ENCODE measurements around the gene FLYWCH2.

GRCh38 chr16:2865651-2866050, 17.4 kb upstream of the FLYWCH2 start:
- TF ChIP-seq POLR2AphosphoS5 (IDR thresholded peaks at IDR 0.05) (no peak), POLR2A (IDR thresholded peaks at IDR 0.05) (no peak), CTCF (IDR thresholded peaks at IDR 0.05 in 8 of 11, conservative IDR thresholded peaks at IDR 0.05 in 3 of 11) (no peak)
